ENCODE measurements around the gene CPEB4.

CPEB4 gene

DNA sequence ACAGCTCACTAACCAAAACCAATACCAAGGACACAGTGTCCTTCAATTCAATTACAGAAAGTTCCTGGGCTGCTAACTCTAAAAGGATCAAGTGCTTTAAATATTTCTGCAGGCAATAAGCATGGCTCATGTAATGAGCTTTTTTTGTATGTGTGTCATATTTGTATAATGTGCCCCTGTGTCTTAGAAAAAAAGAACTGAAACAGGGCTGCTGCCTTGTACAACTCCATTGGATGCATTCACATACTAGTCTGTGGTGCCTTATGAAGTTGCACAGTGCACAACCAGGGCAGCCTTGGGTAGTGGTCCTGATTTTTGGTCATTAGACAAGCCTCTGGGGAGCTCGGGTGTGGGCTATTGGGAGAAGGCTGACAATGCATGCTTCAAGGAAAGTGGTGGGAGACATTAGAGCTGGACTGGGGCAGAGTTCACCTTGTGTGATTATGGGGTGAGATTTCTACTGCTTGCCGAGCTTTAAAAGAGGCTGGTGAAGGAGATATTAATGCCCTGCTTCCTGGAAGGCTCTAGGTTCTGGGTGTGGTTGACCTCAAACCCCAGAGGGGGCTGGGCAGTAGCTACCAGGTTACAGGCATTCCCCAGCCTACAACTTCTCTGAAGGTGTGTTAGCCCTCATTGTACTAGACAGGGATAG is 3.6 kb upstream of the CPEB4 start:
- H3K4ac ChIP-seq (ENCODE audit: low read depth in 1 of 2, low read length in 2 of 2) = peak overlapping the region in 1 of 2 experiments; percentile 11
- peak overlapping the region; percentile 72 for H4K8ac ChIP-seq (ENCODE audit: low read length)
- H3K79me1 ChIP-seq (replicated peaks; ENCODE audit: low read length, poor library complexity, severe bottlenecking) = no peaks in the 10 kb centered on the region
- no peak overlapping the region for H3K4me2 ChIP-seq (ENCODE audit: low read length, poor library complexity, severe bottlenecking)
- H3K23ac ChIP-seq (ENCODE audit: low read length in 2 of 2) = no peak overlapping the region
- H2BK120ac ChIP-seq (ENCODE audit: low read depth, low read length) = no peak overlapping the region
- H3K36me3 ChIP-seq (ENCODE audit: control insufficient read depth in 1 of 2, insufficient read depth in 2 of 2, low read depth in 1 of 2, low read length in 2 of 2) = no peaks in the 10 kb centered on the region
- H4K91ac ChIP-seq (ENCODE audit: low read length) = no peak overlapping the region
- no peak overlapping the region for H2BK5ac ChIP-seq (ENCODE audit: low read depth, low read length, poor library complexity, severe bottlenecking)
- no peak overlapping the region for H2AFZ ChIP-seq (ENCODE audit: low read depth, low read length)
- no peaks in the 10 kb centered on the region for H3K27me3 ChIP-seq (ENCODE audit: control insufficient read depth in 1 of 2, insufficient read depth in 1 of 2, low read length in 2 of 2)
- H2BK15ac ChIP-seq (ENCODE audit: low read depth, poor library complexity, severe bottlenecking) = peak overlapping the region; percentile 26
- peak overlapping the region; percentile 66 to 73 for H3K18ac ChIP-seq (ENCODE audit: low read depth in 1 of 2, low read length in 2 of 2)
- no peak overlapping the region for H3K9ac ChIP-seq (ENCODE audit: low read length)
- H3K14ac ChIP-seq (ENCODE audit: low read length in 2 of 2) = no peak overlapping the region
- no peak overlapping the region for H3K4me3 ChIP-seq (ENCODE audit: insufficient read depth in 1 of 2, low read depth in 1 of 2, low read length in 2 of 2)
- no peak overlapping the region for H3K27ac ChIP-seq (ENCODE audit: low read length, poor library complexity, severe bottlenecking)
- H3K9me3 ChIP-seq (ENCODE audit: control insufficient read depth, low read length) = peaks cover 4% of the 10 kb centered on the region
- peak overlapping the region in 1 of 2 experiments; percentile 37 for H2BK12ac ChIP-seq (ENCODE audit: low read length in 2 of 2)
- no peak for DNase-seq
- 73% methylated on average over 2 of the region's 2 CpGs for WGBS
- peaks cover 2% of the 10 kb centered on the region for H3K4me1 ChIP-seq (ENCODE audit: control insufficient read depth, insufficient read depth, low read depth, low read length)
- peak overlapping the region; percentile 55 for H2AK5ac ChIP-seq (ENCODE audit: low read length, severe bottlenecking)

DNA sequence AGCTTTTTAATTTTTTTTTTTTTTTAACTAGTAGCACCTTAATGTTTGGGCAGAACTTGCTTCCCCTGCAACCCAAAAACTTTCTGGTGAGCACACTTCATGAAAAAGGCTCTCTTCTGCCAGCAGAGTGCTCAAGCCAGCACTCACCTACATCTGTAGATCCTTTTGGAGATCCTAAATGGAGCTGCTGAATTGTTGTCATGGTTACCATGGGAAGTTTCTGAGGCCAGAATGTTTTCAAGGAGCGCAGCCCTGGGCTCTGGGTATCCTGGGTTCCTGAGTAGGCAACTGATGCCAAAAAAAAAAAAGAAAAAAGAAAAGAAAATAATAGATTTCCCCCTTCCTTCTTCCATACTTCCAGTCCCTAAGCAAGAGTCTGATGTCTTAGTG is 3.1 kb upstream of the CPEB4 start:
- no peak overlapping the region for H3K14ac ChIP-seq (ENCODE audit: low read length in 2 of 2)
- H3K9me3 ChIP-seq (ENCODE audit: control insufficient read depth, low read length) = peaks cover 4% of the 10 kb centered on the region
- no peaks in the 10 kb centered on the region for H3K36me3 ChIP-seq (ENCODE audit: control insufficient read depth in 1 of 2, insufficient read depth in 2 of 2, low read depth in 1 of 2, low read length in 2 of 2)
- H2BK15ac ChIP-seq (ENCODE audit: low read depth, poor library complexity, severe bottlenecking) = no peak overlapping the region
- H3K9ac ChIP-seq (ENCODE audit: low read length) = no peak overlapping the region
- H3K27ac ChIP-seq (ENCODE audit: low read length, poor library complexity, severe bottlenecking) = no peak overlapping the region
- H2BK12ac ChIP-seq (ENCODE audit: low read length in 2 of 2) = no peak overlapping the region
- H2AK5ac ChIP-seq (ENCODE audit: low read length, severe bottlenecking) = no peak overlapping the region
- 100% methylated on average over 1 of the region's 1 CpG for WGBS
- no peak overlapping the region for H3K4me3 ChIP-seq (ENCODE audit: insufficient read depth in 1 of 2, low read depth in 1 of 2, low read length in 2 of 2)
- H4K91ac ChIP-seq (ENCODE audit: low read length) = no peak overlapping the region
- no peak overlapping the region for H2AFZ ChIP-seq (ENCODE audit: low read depth, low read length)
- DNase-seq = no peak
- no peak overlapping the region for H2BK120ac ChIP-seq (ENCODE audit: low read depth, low read length)
- H3K4me2 ChIP-seq (ENCODE audit: low read length, poor library complexity, severe bottlenecking) = no peak overlapping the region
- no peak overlapping the region for H2BK5ac ChIP-seq (ENCODE audit: low read depth, low read length, poor library complexity, severe bottlenecking)
- H3K4ac ChIP-seq (ENCODE audit: low read depth in 1 of 2, low read length in 2 of 2) = no peak overlapping the region
- H3K79me1 ChIP-seq (replicated peaks; ENCODE audit: low read length, poor library complexity, severe bottlenecking) = no peaks in the 10 kb centered on the region
- H3K18ac ChIP-seq (ENCODE audit: low read depth in 1 of 2, low read length in 2 of 2) = no peak overlapping the region
- H4K8ac ChIP-seq (ENCODE audit: low read length) = no peak overlapping the region
- no peaks in the 10 kb centered on the region for H3K27me3 ChIP-seq (ENCODE audit: control insufficient read depth in 1 of 2, insufficient read depth in 1 of 2, low read length in 2 of 2)
- no peak overlapping the region for H3K23ac ChIP-seq (ENCODE audit: low read length in 2 of 2)
- peaks cover 3% of the 10 kb centered on the region for H3K4me1 ChIP-seq (ENCODE audit: control insufficient read depth, insufficient read depth, low read depth, low read length)

DNA sequence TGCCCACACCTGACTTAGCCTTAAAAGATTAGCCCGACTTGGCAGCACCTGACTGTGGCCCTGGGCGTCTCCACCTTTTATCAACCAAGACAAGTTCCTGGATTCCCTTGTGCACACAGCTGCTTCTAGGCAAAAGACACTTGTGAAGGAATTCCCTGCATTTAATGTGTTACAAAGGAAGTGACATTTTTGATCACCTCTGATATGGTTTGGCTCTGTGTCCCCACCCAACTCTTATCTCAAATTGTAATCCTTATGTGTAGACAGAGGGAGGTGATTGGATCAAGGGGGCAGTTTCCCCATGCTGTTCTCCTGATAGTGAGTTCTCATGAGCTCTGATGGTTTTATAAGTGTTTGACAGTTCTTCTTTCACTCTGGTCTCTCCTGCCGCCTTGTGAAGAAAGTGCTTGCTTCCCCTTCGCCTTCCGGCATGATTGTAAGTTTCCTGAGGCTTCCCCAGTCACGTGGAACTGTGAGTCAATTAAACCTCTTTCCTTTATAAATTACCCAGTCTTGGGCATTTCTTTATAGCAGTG is 2.6 kb upstream of the CPEB4 start:
- Histone ChIP-seq H2BK5ac (ENCODE audit: low read depth, low read length, poor library complexity, severe bottlenecking) (no peak overlapping the region), H3K9me3 (ENCODE audit: control insufficient read depth, low read length) (peaks cover 4% of the 10 kb centered on the region), H3K4me2 (ENCODE audit: low read length, poor library complexity, severe bottlenecking) (no peak overlapping the region)

DNA sequence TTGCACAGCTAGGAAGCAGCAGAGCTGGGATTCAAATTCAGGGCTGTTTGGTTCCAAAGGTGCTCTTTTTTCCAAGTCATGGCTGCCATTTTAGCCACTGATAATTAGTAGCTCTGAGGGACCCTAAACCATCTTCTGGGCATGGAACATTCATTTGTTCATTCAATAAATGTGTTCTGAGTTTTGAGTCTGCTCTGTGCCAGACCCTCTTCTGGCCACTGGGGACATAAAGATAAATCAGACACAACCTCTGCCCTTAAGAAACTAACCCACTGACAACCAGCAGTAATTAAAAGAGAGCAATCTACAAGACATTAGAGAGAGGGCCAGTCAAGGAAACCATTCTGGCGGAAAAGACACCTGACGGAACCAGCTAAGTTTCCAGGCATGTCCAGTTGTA is 2.0 kb upstream of the CPEB4 start:
- no peak overlapping the region for H3K23ac ChIP-seq (ENCODE audit: low read length in 2 of 2)
- peak overlapping the region; percentile 61 for H2AK5ac ChIP-seq (ENCODE audit: low read length, severe bottlenecking)
- H4K91ac ChIP-seq (ENCODE audit: low read length) = no peak overlapping the region

More for the DNA sequence above, 2.6 kb upstream of the CPEB4 start:
- Histone ChIP-seq H3K27ac (ENCODE audit: low read length, poor library complexity, severe bottlenecking) (no peak overlapping the region), H3K14ac (ENCODE audit: low read length in 2 of 2) (no peak overlapping the region), H2BK12ac (ENCODE audit: low read length in 2 of 2) (no peak overlapping the region), H4K8ac (ENCODE audit: low read length) (no peak overlapping the region), H3K36me3 (ENCODE audit: control insufficient read depth in 1 of 2, insufficient read depth in 2 of 2, low read depth in 1 of 2, low read length in 2 of 2) (peaks cover 0 to 3% of the 10 kb centered on the region in 2 experiments), H3K9ac (ENCODE audit: low read length) (no peak overlapping the region), H3K79me1 (replicated peaks; ENCODE audit: low read length, poor library complexity, severe bottlenecking) (no peaks in the 10 kb centered on the region), H3K4ac (ENCODE audit: low read depth in 1 of 2, low read length in 2 of 2) (no peak overlapping the region), H4K91ac (ENCODE audit: low read length) (no peak overlapping the region), H2AK5ac (ENCODE audit: low read length, severe bottlenecking) (no peak overlapping the region), H3K23ac (ENCODE audit: low read length in 2 of 2) (no peak overlapping the region), H3K18ac (ENCODE audit: low read depth in 1 of 2, low read length in 2 of 2) (no peak overlapping the region), H2AFZ (ENCODE audit: low read depth, low read length) (no peak overlapping the region), H3K4me3 (ENCODE audit: insufficient read depth in 1 of 2, low read depth in 1 of 2, low read length in 2 of 2) (no peak overlapping the region), H3K27me3 (ENCODE audit: control insufficient read depth in 1 of 2, insufficient read depth in 1 of 2, low read length in 2 of 2) (no peaks in the 10 kb centered on the region), H2BK15ac (ENCODE audit: low read depth, poor library complexity, severe bottlenecking) (no peak overlapping the region), H3K4me1 (ENCODE audit: control insufficient read depth, insufficient read depth, low read depth, low read length) (peaks cover 4% of the 10 kb centered on the region), H2BK120ac (ENCODE audit: low read depth, low read length) (no peak overlapping the region)
- WGBS = 92% methylated on average over 5 of the region's 6 CpGs
- no peak for DNase-seq

More for the DNA sequence above, 2.0 kb upstream of the CPEB4 start:
- H3K4me3 ChIP-seq (ENCODE audit: insufficient read depth in 1 of 2, low read depth in 1 of 2, low read length in 2 of 2) = no peak overlapping the region
- no peak overlapping the region for H2AFZ ChIP-seq (ENCODE audit: low read depth, low read length)
- no peak overlapping the region for H2BK120ac ChIP-seq (ENCODE audit: low read depth, low read length)
- no peak overlapping the region for H3K18ac ChIP-seq (ENCODE audit: low read depth in 1 of 2, low read length in 2 of 2)
- H3K4ac ChIP-seq (ENCODE audit: low read depth in 1 of 2, low read length in 2 of 2) = no peak overlapping the region
- no peaks in the 10 kb centered on the region for H3K27me3 ChIP-seq (ENCODE audit: control insufficient read depth in 1 of 2, insufficient read depth in 1 of 2, low read length in 2 of 2)
- WGBS = 96% methylated on average over 2 of the region's 2 CpGs
- peaks cover 4% of the 10 kb centered on the region for H3K4me1 ChIP-seq (ENCODE audit: control insufficient read depth, insufficient read depth, low read depth, low read length)
- no peak overlapping the region for H4K8ac ChIP-seq (ENCODE audit: low read length)
- no peak overlapping the region for H2BK12ac ChIP-seq (ENCODE audit: low read length in 2 of 2)
- no peak overlapping the region for H2BK5ac ChIP-seq (ENCODE audit: low read depth, low read length, poor library complexity, severe bottlenecking)
- H3K14ac ChIP-seq (ENCODE audit: low read length in 2 of 2) = no peak overlapping the region
- H3K9ac ChIP-seq (ENCODE audit: low read length) = no peak overlapping the region
- no peak overlapping the region for H2BK15ac ChIP-seq (ENCODE audit: low read depth, poor library complexity, severe bottlenecking)
- no peak overlapping the region for H3K27ac ChIP-seq (ENCODE audit: low read length, poor library complexity, severe bottlenecking)
- H3K79me1 ChIP-seq (replicated peaks; ENCODE audit: low read length, poor library complexity, severe bottlenecking) = no peaks in the 10 kb centered on the region
- DNase-seq = no peak
- H3K9me3 ChIP-seq (ENCODE audit: control insufficient read depth, low read length) = peaks cover 4% of the 10 kb centered on the region
- no peak overlapping the region for H3K4me2 ChIP-seq (ENCODE audit: low read length, poor library complexity, severe bottlenecking)
- peaks cover 0 to 3% of the 10 kb centered on the region in 2 experiments for H3K36me3 ChIP-seq (ENCODE audit: control insufficient read depth in 1 of 2, insufficient read depth in 2 of 2, low read depth in 1 of 2, low read length in 2 of 2)
